ENCODE data around the gene TMEM175.
"Not testable (repeated sequence)": the region's sequence is repeated elsewhere in the genome, so short reads cannot be mapped to it uniquely, and the experiment has no call there.

Gene TMEM175

GRCh38 chr4:917992-918391 is 14.3 kb upstream of the TMEM175 start:
- Histone ChIP-seq H3K9ac (ENCODE audit: low read length) (no peak overlapping the region), H3K9me3 (ENCODE audit: control insufficient read depth, insufficient read depth, low read depth, low read length) (no peaks in the 10 kb centered on the region), H3K4me3 (ENCODE audit: low read depth, low read length) (no peak overlapping the region), H3K27me3 (ENCODE audit: control insufficient read depth, insufficient read depth, low read length) (no peaks in the 10 kb centered on the region), H3K4me1 (ENCODE audit: control insufficient read depth, insufficient read depth, low read length) (peaks cover 6% of the 10 kb centered on the region; the same call in 1 of the 2 replicates), H3K36me3 (ENCODE audit: control insufficient read depth, insufficient read depth, low read length) (no peaks in the 10 kb centered on the region; the same call in none of the 2 replicates), H3K27ac (ENCODE audit: low read depth, low read length) (no peak overlapping the region)

- not testable (repeated sequence) for H3K9ac ChIP-seq (ENCODE audit: low read length); H3K27ac ChIP-seq (ENCODE audit: low read depth, low read length); H3K4me1 ChIP-seq (ENCODE audit: control insufficient read depth, insufficient read depth, low read length); H3K27me3 ChIP-seq (ENCODE audit: control insufficient read depth, insufficient read depth, low read length); H3K4me3 ChIP-seq (ENCODE audit: low read depth, low read length); H3K9me3 ChIP-seq (ENCODE audit: control insufficient read depth, insufficient read depth, low read depth, low read length); H3K36me3 ChIP-seq (ENCODE audit: control insufficient read depth, insufficient read depth, low read length)
Measured at GRCh38 chr4:918591-918990, 13.7 kb upstream of the TMEM175 start.

DNA sequence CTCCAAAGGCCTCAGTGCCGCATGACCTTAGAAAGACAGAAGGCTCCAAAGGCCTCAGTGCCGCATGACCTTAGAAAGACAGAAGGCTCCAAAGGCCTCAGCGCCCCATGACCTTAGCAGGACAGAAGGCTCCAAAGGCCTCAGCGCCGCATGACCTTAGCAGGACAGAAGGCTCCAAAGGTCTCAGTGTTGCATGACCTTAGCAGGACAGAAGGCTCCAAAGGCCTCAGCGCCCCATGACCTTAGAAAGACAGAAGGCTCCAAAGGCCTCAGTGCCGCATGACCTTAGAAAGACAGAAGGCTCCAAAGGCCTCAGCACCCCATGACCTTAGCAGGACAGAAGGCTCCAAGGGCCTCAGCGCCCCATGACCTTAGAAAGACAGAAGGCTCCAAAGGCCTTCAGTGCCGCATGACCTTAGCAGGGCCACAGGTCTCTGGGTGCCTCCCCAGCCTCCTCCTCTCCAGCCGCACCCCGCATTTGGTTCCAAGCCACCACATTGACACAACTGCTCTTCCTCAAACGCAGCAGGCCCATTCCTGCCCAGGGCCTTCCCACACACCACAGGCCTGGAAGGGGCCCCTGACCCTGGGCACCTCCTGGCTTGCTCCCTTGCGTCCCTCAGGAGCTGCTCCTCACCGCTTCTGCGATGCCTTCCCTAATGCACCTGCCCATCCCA is 13.1 kb upstream of the TMEM175 start:
- H3K36me3 ChIP-seq (ENCODE audit: control insufficient read depth, insufficient read depth, low read length); H3K4me1 ChIP-seq (ENCODE audit: control insufficient read depth, insufficient read depth, low read length); H3K27me3 ChIP-seq (ENCODE audit: control insufficient read depth, insufficient read depth, low read length); H3K27ac ChIP-seq (ENCODE audit: low read depth, low read length); H3K9ac ChIP-seq (ENCODE audit: low read length); H3K9me3 ChIP-seq (ENCODE audit: control insufficient read depth, insufficient read depth, low read depth, low read length); H3K4me3 ChIP-seq (ENCODE audit: low read depth, low read length): not testable (repeated sequence)

GRCh38 chr4:921830-922331 is 10.4 kb upstream of the TMEM175 start:
- H3K4me3 ChIP-seq (ENCODE audit: low read depth, low read length): no peak overlapping the region
- H3K27me3 ChIP-seq (ENCODE audit: control insufficient read depth, insufficient read depth, low read length): no peaks in the 10 kb centered on the region
- H3K4me1 ChIP-seq (ENCODE audit: control insufficient read depth, insufficient read depth, low read length): peaks cover 10% of the 10 kb centered on the region; the same call in 1 of the 2 replicates
- H3K9ac ChIP-seq (ENCODE audit: low read length): no peak overlapping the region
- no peaks in the 10 kb centered on the region; the same call in 1 of the 2 replicates for H3K36me3 ChIP-seq (ENCODE audit: control insufficient read depth, insufficient read depth, low read length)
- no peak overlapping the region for H3K27ac ChIP-seq (ENCODE audit: low read depth, low read length)
- H3K9me3 ChIP-seq (ENCODE audit: control insufficient read depth, insufficient read depth, low read depth, low read length): no peaks in the 10 kb centered on the region

DNA sequence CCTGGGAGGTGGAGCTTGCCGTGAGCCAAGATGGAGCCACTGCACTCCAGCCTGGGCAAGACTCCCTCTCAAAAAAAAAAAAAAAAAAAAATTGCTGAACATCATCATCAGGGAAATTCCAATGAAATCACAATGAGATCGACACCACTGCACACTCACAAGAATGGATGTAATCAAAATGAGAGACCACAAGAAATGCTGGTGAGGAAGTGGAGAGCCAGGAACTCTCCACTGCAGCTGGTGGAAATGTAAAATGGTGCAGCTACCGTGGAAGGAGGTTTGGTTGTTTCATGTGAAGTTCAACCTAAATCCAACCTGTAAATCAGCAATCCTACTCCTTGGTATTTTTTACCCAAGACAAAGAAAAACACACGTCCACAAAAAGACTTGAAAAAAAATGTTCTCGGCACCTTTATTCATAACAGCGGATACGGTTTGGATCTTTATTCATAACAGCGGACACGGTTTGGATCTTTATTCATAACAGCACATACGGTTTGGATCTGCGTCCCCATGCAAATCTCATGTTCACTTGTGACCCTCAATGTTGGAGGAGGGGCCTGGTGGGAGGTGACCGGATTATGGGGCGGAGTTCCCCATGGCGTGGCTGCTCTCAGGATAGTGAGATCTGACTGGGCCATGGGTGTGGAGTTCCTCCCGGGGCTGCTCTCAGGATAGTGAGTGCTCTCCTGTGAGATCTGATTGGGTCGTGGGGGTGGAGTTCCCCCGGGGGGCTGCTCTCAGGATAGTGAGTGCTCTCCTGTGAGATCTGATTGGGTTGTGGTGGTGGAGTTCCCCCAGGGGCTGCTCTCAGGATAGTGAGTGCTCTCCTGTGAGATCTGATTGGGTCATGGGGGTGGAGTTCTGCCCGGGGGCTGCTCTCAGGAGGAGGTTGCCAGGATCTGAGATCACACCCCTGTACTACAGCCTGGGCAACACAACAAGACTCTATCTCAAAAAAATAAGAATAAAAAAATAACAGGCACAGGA is 7.9 kb upstream of the TMEM175 start:
- H3K9ac ChIP-seq (ENCODE audit: low read length): no peak overlapping the region
- H3K27ac ChIP-seq (ENCODE audit: low read depth, low read length): no peak overlapping the region
- no peaks in the 10 kb centered on the region; the same call in 1 of the 2 replicates for H3K36me3 ChIP-seq (ENCODE audit: control insufficient read depth, insufficient read depth, low read length)
- no peaks in the 10 kb centered on the region for H3K27me3 ChIP-seq (ENCODE audit: control insufficient read depth, insufficient read depth, low read length)
- H3K9me3 ChIP-seq (ENCODE audit: control insufficient read depth, insufficient read depth, low read depth, low read length): no peaks in the 10 kb centered on the region
- H3K4me1 ChIP-seq (ENCODE audit: control insufficient read depth, insufficient read depth, low read length): peaks cover 10% of the 10 kb centered on the region; the same call in 1 of the 2 replicates
- no peak overlapping the region for H3K4me3 ChIP-seq (ENCODE audit: low read depth, low read length)

DNA sequence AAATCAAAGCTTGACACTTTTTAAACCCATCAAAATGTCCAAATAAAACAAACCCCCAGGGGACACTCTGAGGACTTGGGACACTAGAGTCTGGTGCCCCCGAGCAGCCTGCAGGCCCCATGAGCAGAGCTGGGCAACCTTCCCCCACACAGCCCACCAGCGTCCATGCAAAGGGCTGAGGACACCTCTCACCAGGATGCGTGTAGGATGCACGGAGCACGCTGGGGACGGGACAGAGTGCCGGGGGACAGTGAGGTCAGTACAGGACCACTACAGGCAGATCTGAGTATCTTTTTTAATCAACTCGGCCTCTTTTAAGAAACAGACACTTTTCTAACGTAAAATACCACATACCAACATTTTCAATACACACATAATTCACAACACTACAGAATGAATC is 7.1 kb upstream of the TMEM175 start:
- Histone ChIP-seq H3K36me3 (ENCODE audit: control insufficient read depth, insufficient read depth, low read length) (no peaks in the 10 kb centered on the region; the same call in 1 of the 2 replicates), H3K27me3 (ENCODE audit: control insufficient read depth, insufficient read depth, low read length) (no peaks in the 10 kb centered on the region), H3K4me1 (ENCODE audit: control insufficient read depth, insufficient read depth, low read length) (peaks cover 10% of the 10 kb centered on the region; the same call in 1 of the 2 replicates), H3K9me3 (ENCODE audit: control insufficient read depth, insufficient read depth, low read depth, low read length) (no peaks in the 10 kb centered on the region), H3K4me3 (ENCODE audit: low read depth, low read length) (no peak overlapping the region), H3K9ac (ENCODE audit: low read length) (no peak overlapping the region), H3K27ac (ENCODE audit: low read depth, low read length) (no peak overlapping the region)

DNA sequence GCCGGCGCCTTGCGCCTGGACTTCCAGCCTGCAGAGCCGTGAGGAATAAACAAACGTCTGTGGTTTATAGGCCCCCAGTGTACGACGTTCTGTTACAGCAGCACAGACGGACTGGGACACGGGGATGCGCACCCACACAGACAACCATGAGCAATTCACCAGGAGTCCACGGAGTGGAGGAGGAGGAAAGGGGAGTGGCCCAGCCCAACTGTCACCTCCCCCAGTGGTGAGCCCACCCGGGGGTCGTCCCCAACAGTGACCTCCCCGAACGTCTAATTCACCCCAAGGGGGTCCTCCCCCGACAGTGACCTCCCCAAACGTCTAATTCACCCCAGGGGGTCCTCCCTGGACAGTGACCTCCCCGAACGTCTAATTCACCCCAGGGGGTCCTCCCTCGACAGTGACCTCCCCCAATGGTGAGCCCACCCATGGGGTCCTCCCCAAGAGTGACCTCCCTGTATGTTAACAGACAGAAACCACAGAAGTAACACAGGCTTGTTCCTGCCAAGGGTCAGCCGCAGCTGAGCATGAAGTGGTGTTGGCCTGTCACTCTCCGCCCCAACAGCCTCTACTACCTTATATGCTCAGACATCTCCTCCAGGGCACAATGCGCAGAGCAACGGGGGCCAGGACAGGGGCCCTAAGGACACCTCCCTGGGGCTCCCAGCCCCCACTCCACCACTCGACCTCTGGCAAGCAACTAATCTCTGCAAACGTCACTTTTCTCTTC is 6.3 kb upstream of the TMEM175 start:
- H3K4me3 ChIP-seq (ENCODE audit: low read depth, low read length): no peak overlapping the region
- H3K27ac ChIP-seq (ENCODE audit: low read depth, low read length): no peak overlapping the region
- H3K4me1 ChIP-seq (ENCODE audit: control insufficient read depth, insufficient read depth, low read length): peaks cover 18% of the 10 kb centered on the region

GRCh38 chr4:926538-926937 is 5.7 kb upstream of the TMEM175 start:
- H3K9me3 ChIP-seq (ENCODE audit: control insufficient read depth, insufficient read depth, low read depth, low read length): no peaks in the 10 kb centered on the region
- peaks cover 22% of the 10 kb centered on the region for H3K4me1 ChIP-seq (ENCODE audit: control insufficient read depth, insufficient read depth, low read length)
- no peaks in the 10 kb centered on the region for H3K27me3 ChIP-seq (ENCODE audit: control insufficient read depth, insufficient read depth, low read length)
- no peak overlapping the region for H3K27ac ChIP-seq (ENCODE audit: low read depth, low read length)
- H3K9ac ChIP-seq (ENCODE audit: low read length): no peak overlapping the region
- no peak overlapping the region for H3K4me3 ChIP-seq (ENCODE audit: low read depth, low read length)
- H3K36me3 ChIP-seq (ENCODE audit: control insufficient read depth, insufficient read depth, low read length): no peaks in the 10 kb centered on the region; the same call in 1 of the 2 replicates

More for the DNA sequence above, 6.3 kb upstream of the TMEM175 start:
- H3K36me3 ChIP-seq (ENCODE audit: control insufficient read depth, insufficient read depth, low read length): no peaks in the 10 kb centered on the region; the same call in 1 of the 2 replicates
- no peaks in the 10 kb centered on the region for H3K9me3 ChIP-seq (ENCODE audit: control insufficient read depth, insufficient read depth, low read depth, low read length)
- H3K9ac ChIP-seq (ENCODE audit: low read length): no peak overlapping the region
- H3K27me3 ChIP-seq (ENCODE audit: control insufficient read depth, insufficient read depth, low read length): no peaks in the 10 kb centered on the region

- not testable (repeated sequence) for H3K9ac ChIP-seq (ENCODE audit: low read length); H3K9me3 ChIP-seq (ENCODE audit: control insufficient read depth, insufficient read depth, low read depth, low read length); H3K36me3 ChIP-seq (ENCODE audit: control insufficient read depth, insufficient read depth, low read length); H3K27me3 ChIP-seq (ENCODE audit: control insufficient read depth, insufficient read depth, low read length); H3K27ac ChIP-seq (ENCODE audit: low read depth, low read length); H3K4me3 ChIP-seq (ENCODE audit: low read depth, low read length)
- peaks cover 22% of the 10 kb centered on the region for H3K4me1 ChIP-seq (ENCODE audit: control insufficient read depth, insufficient read depth, low read length)
Measured at GRCh38 chr4:927566-927965, 4.7 kb upstream of the TMEM175 start.

DNA sequence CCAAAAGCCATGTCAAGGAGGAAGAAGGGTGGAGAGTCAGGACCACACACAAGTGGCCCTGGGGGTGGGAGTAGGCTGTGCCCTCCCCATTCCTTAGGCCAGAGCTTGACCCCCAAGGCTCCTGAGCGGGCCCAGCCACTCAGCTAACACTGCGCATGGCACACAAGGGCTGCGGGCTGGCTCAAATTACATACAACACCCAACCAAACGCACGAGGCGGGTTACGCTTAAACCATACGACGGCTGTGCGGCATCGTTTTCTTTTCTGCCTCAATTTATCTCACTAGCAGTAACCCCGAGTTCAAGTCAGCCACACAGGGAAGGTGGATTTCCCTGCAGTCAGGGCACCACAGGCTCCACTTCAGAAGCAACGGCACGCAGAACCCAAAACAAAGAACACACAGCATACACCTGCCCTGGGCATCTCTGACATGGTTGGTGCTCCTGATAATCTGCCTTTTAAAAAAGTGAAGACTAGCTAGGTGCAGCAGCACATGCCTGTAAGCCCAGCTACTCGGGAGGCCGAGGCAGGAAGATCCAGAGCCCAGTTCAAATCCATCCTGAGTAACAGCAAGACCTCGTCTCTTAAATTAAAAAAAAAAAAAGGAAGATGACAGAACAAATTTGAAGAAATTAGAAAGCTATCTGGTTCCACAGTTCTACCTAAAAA is 3.0 kb upstream of the TMEM175 start:
- H3K36me3 ChIP-seq (ENCODE audit: control insufficient read depth, insufficient read depth, low read length): no peaks in the 10 kb centered on the region
- H3K4me3 ChIP-seq (ENCODE audit: low read depth, low read length): no peak overlapping the region
- no peaks in the 10 kb centered on the region for H3K27me3 ChIP-seq (ENCODE audit: control insufficient read depth, insufficient read depth, low read length)
- H3K9ac ChIP-seq (ENCODE audit: low read length): no peak overlapping the region
- no peaks in the 10 kb centered on the region for H3K9me3 ChIP-seq (ENCODE audit: control insufficient read depth, insufficient read depth, low read depth, low read length)
- H3K4me1 ChIP-seq (ENCODE audit: control insufficient read depth, insufficient read depth, low read length): peaks cover 22% of the 10 kb centered on the region
- H3K27ac ChIP-seq (ENCODE audit: low read depth, low read length): no peak overlapping the region

Data from HUES6 (cell line).